ENCODE data around the gene VTI1A.
"Not testable (repeated sequence)": the region's sequence is repeated elsewhere in the genome, so short reads cannot be mapped to it uniquely, and the experiment has no call there.

The VTI1A gene

DNA sequence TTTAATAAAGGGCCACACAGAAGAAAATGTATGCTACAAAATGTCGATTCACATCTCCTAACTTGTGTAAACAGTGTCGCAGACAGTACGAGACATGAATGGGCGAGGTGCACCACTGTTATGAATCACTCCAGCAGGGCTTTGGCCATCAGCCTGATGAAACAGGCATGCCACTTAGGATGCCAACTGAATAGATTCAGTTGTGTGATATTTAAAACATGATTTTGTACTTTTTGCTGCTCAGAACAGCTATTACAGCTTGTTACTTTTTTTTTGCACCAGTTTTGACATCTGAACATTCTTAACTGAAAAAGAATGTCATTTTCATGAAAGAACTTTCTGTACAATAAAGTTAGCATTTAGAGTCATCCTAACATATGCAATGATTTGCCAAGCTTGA, 138.1 kb downstream of the VTI1A start:
- Mint-ChIP-seq H3K9me3 (no peaks in the 10 kb centered on the region), H3K4me1 (peaks cover 4 to 6% of the 10 kb centered on the region in 2 donors), H3K36me3 (peaks cover 13 to 30% of the 10 kb centered on the region in 2 donors), H3K4me3 (no peak overlapping the region), H3K27me3 (no peaks in the 10 kb centered on the region), H3K27ac (no peak overlapping the region)
- no peak for DNase-seq
- no peak for ATAC-seq (replicated peaks)

DNA sequence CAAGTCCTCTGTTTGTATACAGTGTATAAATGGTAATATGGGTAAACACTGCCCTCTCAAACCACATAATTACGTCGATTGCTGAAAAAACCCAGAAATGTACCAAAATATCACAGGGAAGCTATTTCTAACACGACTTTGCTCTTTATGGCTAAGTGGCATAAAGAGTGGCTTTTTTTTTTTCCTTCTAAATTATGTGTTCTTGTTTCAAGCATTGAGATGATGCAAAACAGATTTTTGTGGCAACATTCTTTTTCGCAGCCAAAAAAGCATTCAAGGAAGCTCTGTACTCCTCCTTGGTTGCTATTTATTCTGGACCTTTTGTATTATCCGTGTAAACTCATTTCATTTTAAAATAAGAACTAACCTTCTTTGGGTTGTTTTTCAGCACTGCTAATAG, 138.9 kb downstream of the VTI1A start:
- H3K27me3 Mint-ChIP-seq: no peaks in the 10 kb centered on the region
- H3K9me3 Mint-ChIP-seq: no peaks in the 10 kb centered on the region
- peaks cover 11 to 29% of the 10 kb centered on the region in 2 donors for H3K36me3 Mint-ChIP-seq
- DNase-seq (no peak), ATAC-seq (replicated peaks) (no peak)
- no peak overlapping the region for H3K4me3 Mint-ChIP-seq
- peaks cover 4 to 6% of the 10 kb centered on the region in 2 donors for H3K4me1 Mint-ChIP-seq
- H3K27ac Mint-ChIP-seq: no peak overlapping the region

DNA sequence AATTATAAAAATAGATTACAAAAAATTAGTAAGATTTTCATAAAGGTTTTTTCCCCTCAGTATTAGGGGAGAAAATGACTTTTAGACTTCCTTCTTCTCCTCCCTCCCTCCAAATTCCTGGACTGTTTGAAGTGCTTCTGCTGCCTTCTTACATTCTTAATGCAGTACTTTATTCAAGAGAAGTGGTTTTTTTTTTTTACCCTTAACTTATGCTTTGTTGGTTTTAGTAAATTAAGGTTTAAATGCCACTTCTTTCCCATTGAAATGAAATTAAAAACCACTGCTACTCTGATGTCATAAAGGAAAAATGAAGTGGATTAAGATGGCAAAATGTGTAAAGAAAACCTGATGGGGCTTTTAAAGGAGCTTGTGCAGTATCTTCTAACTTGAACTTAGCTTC, 140.7 kb downstream of the VTI1A start:
- no peak for ATAC-seq (replicated peaks)
- no peaks in the 10 kb centered on the region for H3K27me3 Mint-ChIP-seq

DNA sequence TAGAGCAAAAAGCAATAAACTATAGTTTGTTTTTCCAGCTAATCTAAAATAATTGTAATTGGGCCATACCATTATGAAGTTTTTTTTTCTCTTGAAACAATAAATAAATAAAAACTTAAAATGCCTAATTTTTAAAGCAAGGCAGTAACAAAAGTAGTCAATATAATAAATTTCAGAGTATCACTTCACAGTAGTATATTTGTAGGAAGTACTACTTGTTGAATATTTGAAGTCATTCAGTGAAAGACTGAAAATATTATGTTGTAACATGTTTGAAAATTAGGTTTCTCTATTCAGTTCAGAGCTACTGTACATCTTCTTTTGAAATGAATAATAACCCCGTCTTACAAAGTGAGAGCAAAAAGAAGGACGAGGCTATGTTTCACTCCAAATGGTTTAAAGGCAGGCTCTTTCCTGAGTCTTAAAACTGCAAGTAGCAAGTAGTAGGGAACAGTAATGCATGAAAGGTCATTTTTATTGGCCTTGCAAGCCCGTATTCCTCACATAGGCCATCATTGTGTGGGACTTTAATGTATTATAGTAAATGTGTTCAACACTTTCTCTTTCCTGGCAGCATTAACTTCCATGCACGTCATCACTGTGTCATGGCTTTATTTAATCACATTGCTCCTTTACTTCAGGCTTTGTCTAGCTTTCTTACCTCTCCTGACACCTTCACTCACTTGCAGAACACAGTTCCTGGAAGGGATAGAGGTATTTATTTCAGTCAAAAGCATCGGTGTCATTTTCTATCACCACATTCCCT, 141.4 kb downstream of the VTI1A start:
- ATAC-seq (replicated peaks) (no peak), DNase-seq (no peak)
- H3K9me3 Mint-ChIP-seq: no peaks in the 10 kb centered on the region
- H3K4me1 Mint-ChIP-seq: peaks cover 4 to 6% of the 10 kb centered on the region in 2 donors
- H3K27me3 Mint-ChIP-seq: no peaks in the 10 kb centered on the region
- H3K36me3 Mint-ChIP-seq: peaks cover 26 to 46% of the 10 kb centered on the region in 2 donors
- no peak overlapping the region for H3K27ac Mint-ChIP-seq
- no peak overlapping the region for H3K4me3 Mint-ChIP-seq

More for the DNA sequence above, 140.7 kb downstream of the VTI1A start:
- Mint-ChIP-seq H3K4me1 (peaks cover 4 to 6% of the 10 kb centered on the region in 2 donors), H3K9me3 (no peaks in the 10 kb centered on the region), H3K36me3 (peaks cover 25 to 41% of the 10 kb centered on the region in 2 donors), H3K4me3 (no peak overlapping the region), H3K27ac (no peak overlapping the region)
- no peak for DNase-seq

DNA sequence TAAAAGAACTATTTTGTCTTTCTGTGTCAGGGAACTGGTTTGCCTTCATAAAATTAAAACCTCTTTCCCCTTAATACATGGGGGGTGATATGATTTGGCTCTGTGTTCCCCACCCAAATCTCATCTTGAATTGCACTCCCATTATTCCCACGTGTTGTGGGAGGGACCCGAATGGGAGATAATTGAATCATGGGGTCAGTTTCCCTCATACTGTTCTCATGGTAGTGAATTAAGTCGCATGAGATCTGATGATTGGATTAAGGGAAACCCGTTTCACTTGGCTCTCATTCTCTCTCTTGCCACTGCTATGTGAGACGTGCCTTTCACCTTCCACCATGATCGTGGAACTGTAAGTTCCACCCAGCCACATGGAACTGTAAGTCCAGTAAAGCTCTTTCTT, 142.1 kb downstream of the VTI1A start:
- Mint-ChIP-seq H3K4me3 (no peak overlapping the region), H3K27ac (no peak overlapping the region), H3K4me1 (peaks cover 4 to 6% of the 10 kb centered on the region in 2 donors), H3K27me3 (no peaks in the 10 kb centered on the region), H3K36me3 (peaks cover 27 to 44% of the 10 kb centered on the region in 2 donors), H3K9me3 (no peaks in the 10 kb centered on the region)
- no peak for DNase-seq
- no peak for ATAC-seq (replicated peaks)

DNA sequence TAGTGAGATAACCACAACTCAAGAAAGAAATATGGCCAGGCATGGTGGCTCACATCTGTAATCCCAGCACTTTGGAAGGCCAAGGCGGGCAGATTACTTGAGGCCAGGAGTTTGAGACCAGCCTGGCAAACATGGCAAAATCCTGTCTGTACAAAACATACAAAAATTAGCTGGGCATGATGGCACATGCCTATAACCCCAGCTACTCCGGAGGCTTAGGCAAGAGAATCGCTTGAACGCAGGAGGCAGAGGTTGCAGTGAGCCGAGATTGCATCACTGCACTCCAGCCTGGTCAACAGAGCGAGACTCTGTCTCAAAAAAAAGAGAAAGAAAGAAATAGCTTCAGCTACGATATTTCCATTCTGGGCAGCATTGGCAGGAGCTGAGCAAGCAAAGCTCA, 143.8 kb downstream of the VTI1A start:
- H3K36me3 Mint-ChIP-seq: peaks cover 27 to 41% of the 10 kb centered on the region in 2 donors
- not testable (repeated sequence) for DNase-seq; H3K4me3 Mint-ChIP-seq; H3K4me1 Mint-ChIP-seq; H3K9me3 Mint-ChIP-seq; H3K27ac Mint-ChIP-seq; ATAC-seq (replicated peaks); H3K27me3 Mint-ChIP-seq

DNA sequence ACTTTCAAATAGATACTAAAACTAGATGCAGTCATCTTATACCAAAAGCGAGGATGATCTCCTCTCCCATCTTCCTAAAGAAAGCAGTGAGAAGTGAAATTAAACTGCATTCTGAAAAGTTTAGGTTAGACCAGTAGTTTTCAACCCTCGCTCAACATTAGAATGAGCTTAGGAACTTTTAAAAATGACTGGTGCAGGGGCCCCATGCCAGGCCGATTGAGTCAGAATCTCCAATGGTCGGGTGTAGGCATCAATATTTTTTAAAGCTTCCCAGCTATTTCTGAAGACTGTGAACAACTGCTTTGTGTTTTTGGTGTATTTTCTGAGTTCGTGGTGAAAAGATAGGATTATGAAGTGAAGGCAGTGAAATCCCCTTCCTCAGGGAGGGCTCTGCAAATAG, 146.0 kb downstream of the VTI1A start:
- Mint-ChIP-seq H3K36me3 (peaks cover 25 to 37% of the 10 kb centered on the region in 2 donors), H3K27ac (no peak overlapping the region), H3K27me3 (no peaks in the 10 kb centered on the region), H3K4me1 (no peaks in the 10 kb centered on the region), H3K9me3 (no peaks in the 10 kb centered on the region), H3K4me3 (no peak overlapping the region)
- DNase-seq (no peak), ATAC-seq (replicated peaks) (no peak)

DNA sequence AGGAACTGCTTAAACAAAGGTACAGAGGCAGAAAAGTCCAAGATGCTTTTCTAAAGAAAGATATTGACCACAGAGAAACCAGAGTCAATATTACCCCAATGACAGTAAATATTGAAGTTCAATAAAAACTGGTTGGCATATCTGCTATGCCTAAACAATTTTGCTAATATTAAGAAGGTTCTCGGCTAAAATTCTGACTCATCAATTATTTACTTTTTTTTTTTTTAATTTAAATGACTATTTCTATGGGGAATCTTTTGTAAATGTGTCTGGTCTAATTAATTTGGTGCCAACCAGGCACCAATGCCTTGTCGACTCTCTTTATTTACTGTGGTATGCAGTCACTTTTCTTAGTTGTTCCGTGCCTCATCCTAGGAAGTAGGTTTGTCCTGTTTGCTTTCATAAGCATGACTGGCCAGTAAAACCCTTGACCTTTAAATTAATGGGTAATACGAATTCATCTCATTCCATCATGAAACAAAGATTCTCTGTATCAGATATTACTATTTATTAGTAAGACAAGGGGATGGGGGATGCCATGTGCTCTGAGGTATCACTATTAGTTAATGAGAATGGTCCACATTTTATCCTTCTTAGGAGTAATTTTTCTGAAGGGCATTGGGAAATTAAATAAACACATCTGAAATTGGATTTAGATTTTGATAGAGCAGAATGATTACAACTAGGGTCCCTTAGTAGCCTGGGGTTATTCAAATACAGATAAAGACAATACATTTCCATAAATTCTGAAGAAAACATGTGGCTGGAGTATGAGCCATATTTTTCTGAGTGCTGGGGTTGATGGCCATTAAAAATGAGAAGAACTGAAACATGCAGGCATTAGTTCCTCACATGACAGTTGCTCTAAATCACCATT, 154.4 kb downstream of the VTI1A start:
- Mint-ChIP-seq H3K4me1 (peaks cover 7 to 12% of the 10 kb centered on the region in 2 donors), H3K27ac (no peak overlapping the region), H3K36me3 (peaks cover 24 to 33% of the 10 kb centered on the region in 2 donors), H3K9me3 (peaks cover 0 to 5% of the 10 kb centered on the region in 2 donors), H3K4me3 (no peak overlapping the region), H3K27me3 (no peaks in the 10 kb centered on the region)
- no peak for ATAC-seq (replicated peaks)
- no peak for DNase-seq

DNA sequence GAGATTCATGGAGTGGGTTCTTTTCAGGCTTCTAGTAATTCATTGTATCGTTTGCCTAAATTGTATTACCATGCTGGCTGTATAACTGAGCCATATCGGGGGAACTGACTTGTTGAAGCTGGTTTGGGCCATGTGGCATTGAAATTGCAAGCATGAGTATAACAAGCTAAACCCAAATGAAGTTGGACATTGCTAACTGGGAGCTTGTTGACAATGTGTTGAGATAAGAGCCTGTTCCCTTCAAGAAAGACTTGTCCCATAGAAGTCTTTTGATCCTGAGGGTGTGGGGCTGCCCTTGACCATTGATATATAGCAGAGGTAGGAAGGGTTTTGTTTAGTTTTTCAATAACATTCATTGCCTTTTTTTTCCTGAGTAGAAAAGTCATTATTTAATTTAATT, 156.0 kb downstream of the VTI1A start:
- Mint-ChIP-seq H3K36me3 (peaks cover 31 to 38% of the 10 kb centered on the region in 2 donors), H3K4me3 (no peak overlapping the region), H3K9me3 (peaks cover 0 to 5% of the 10 kb centered on the region in 2 donors), H3K4me1 (peaks cover 7 to 12% of the 10 kb centered on the region in 2 donors), H3K27me3 (no peaks in the 10 kb centered on the region), H3K27ac (no peak overlapping the region)
- DNase-seq: no peak
- no peak for ATAC-seq (replicated peaks)

DNA sequence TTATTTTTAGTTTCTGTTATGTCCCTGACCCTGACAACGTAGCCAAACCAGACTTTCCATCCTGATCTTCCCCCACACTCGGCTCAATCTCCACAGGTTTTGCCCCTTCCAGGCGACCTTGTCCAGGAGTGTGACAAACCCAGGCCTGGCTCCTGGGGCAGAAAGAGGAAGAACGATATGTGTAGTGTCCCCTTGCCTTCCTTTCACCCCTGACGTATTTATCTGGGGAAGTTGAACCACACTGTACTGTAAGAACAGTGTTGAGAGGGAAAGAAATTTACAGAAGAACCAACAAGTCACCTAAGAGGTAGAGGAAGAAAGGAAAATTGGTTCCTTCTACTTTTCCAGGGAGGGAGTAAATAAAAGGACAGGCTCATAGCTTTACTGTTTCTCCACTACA, 158.0 kb downstream of the VTI1A start:
- H3K9me3 Mint-ChIP-seq: peaks cover 0 to 3% of the 10 kb centered on the region in 2 donors
- ATAC-seq (replicated peaks): no peak

DNA sequence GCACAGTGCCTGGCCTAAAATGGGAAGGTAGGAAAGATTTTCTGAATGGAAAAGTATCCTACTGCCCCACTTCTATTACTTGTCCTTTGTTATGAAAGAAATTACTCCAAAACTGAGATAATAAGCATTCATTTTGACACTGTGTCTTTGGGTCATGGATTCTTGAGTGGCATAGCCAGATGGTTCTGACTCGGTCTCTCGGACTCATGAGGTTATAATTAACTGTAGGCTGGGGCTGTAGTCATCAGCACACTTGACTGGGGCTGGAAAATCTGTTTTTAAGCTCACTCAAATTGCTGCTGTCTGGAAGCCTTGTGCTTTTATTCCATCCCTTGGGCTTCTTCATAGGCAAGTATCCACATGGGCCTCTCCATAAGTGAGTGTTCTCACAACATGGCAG, 160.5 kb downstream of the VTI1A start:
- peaks cover 19 to 29% of the 10 kb centered on the region in 2 donors for H3K36me3 Mint-ChIP-seq
- ATAC-seq (replicated peaks) (no peak), DNase-seq (no peak)
- H3K27me3 Mint-ChIP-seq: no peaks in the 10 kb centered on the region
- H3K9me3 Mint-ChIP-seq: peaks cover 0 to 1% of the 10 kb centered on the region in 2 donors
- H3K4me1 Mint-ChIP-seq: peaks cover 3 to 7% of the 10 kb centered on the region in 2 donors
- no peak overlapping the region for H3K4me3 Mint-ChIP-seq
- no peak overlapping the region for H3K27ac Mint-ChIP-seq

More for the DNA sequence above, 158.0 kb downstream of the VTI1A start:
- Mint-ChIP-seq H3K36me3 (peaks cover 22 to 29% of the 10 kb centered on the region in 2 donors), H3K4me1 (peaks cover 7 to 12% of the 10 kb centered on the region in 2 donors), H3K27me3 (no peaks in the 10 kb centered on the region), H3K27ac (no peak overlapping the region), H3K4me3 (no peak overlapping the region)
- no peak for DNase-seq

DNA sequence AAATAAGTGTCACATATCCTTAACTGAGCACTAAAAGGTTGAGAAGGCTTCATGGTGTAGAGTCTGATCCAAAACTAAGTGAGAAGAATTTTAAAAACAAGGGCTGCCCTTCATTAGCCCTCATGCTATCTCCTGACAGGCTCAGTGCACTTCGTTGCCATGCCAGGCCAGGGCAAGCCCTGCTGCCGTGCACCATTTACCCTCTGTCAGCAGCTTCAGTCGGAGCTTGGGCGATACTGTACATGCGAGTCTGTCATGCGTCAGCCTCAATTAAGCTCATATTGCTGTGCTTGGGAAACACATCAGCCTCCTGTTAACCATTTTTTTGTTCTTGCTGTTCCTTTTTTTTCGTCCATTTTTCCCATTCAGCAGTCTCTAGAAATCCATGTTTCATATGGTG, 166.6 kb downstream of the VTI1A start:
- Mint-ChIP-seq H3K9me3 (peaks cover 8 to 10% of the 10 kb centered on the region in 2 donors), H3K36me3 (peaks cover 15 to 40% of the 10 kb centered on the region in 2 donors), H3K27ac (no peak overlapping the region), H3K4me1 (no peaks in the 10 kb centered on the region), H3K27me3 (no peaks in the 10 kb centered on the region), H3K4me3 (no peak overlapping the region)
- no peak for DNase-seq
- no peak for ATAC-seq (replicated peaks)

DNA sequence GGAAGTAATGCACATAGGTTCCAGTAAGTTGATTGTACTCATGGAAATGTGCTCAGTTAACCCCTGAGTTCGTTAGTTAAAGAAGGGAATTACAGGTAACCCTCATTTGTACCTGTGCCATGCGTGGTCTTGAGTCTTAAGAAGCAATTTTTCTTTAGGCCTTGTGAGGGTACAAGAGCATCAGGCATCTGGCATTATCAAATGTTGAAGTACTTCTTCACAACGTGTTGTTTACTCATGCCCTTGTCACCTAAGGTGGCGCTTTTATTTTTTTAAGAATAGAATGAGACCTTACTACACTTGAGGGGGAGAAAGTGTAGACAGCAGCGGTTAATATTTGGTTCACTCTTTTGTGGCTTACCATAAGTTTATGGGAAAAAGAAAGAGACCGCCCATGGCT, 167.1 kb downstream of the VTI1A start:
- Mint-ChIP-seq H3K36me3 (peaks cover 16 to 42% of the 10 kb centered on the region in 2 donors), H3K9me3 (peaks cover 8 to 10% of the 10 kb centered on the region in 2 donors), H3K4me1 (no peaks in the 10 kb centered on the region), H3K27me3 (no peaks in the 10 kb centered on the region), H3K27ac (no peak overlapping the region), H3K4me3 (no peak overlapping the region)
- no peak for ATAC-seq (replicated peaks)
- DNase-seq: no peak

DNA sequence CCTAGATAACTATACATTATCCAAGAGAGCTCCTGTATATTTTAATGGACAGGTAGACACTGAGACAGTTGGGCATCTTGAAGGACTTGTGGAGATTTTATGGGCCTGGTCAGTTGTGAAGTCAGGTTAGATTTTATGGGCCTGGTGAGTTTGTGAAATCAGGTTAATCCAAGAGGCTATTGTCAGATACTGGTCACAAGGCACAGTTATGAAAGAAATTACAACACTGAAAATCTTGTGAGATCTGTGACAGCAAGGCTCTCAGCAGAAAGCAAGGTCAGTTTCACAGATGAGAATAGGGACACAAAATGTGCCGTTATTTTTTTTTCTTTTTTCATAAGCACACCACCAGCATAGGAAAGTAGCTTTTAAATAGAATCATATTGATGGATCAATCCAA, 167.6 kb downstream of the VTI1A start:
- no peak for DNase-seq
- Mint-ChIP-seq H3K4me3 (no peak overlapping the region), H3K4me1 (no peaks in the 10 kb centered on the region), H3K36me3 (peaks cover 16 to 45% of the 10 kb centered on the region in 2 donors), H3K27ac (no peak overlapping the region), H3K9me3 (peaks cover 8 to 10% of the 10 kb centered on the region in 2 donors), H3K27me3 (no peaks in the 10 kb centered on the region)
- no peak for ATAC-seq (replicated peaks)

Data from stimulated activated naive B cell treated with anti-CD40 and anti-IgM and Interleukin-4, amounts not matched to agents 10 μg/mL and 1 μg/mL and 100 μg/mL, for 72 hours (primary cell).